Lung (tissue), 12 donors: Measurements from ENCODE around the gene RNF208. TPM values are rescaled to one million over a fixed set of nuclear protein-coding genes. Genes with fewer than 3 reads are reported as not detected.

Source experiments
- ATAC-seq: fragments of 200-7000 bp; cut with Tn5 transposase; one replicate; pipeline ENCODE4 v1.9.1; 2020; ENCODE audit warnings: moderate number of reproducible peaks; ENCODE audit not compliant: insufficient read depth, low FRiP score
- DNase-seq, 3 donors: peaks; one replicate each; pipeline ENCODE4 v3.0.0-alpha.2; 2013 to 2017
- H3K27ac ChIP-seq, 2 donors: one replicate each; pipeline ENCODE4 v1.5.1; 2013; ENCODE audit warnings: mild to moderate bottlenecking in 2 of 2, moderate library complexity in 2 of 2, control low read depth in 1 of 2, inconsistent platforms in 1 of 2, low read depth in 1 of 2, low read length in 1 of 2
- H3K27me3 ChIP-seq, 3 donors: one replicate each; pipeline ENCODE4 v1.5.1; 2013; ENCODE audit warnings: low read length in 2 of 3; ENCODE audit not compliant: control insufficient read depth in 3 of 3, insufficient read depth in 3 of 3
- H3K36me3 ChIP-seq, 4 donors: one replicate each; pipeline ENCODE4 v1.5.1; 2013; ENCODE audit warnings: low read length in 4 of 4, mild to moderate bottlenecking in 1 of 4, moderate library complexity in 1 of 4; ENCODE audit not compliant: control insufficient read depth in 4 of 4, insufficient read depth in 4 of 4
- H3K4me1 ChIP-seq, 5 donors: one replicate each; pipeline ENCODE4 v1.5.1; 2013; ENCODE audit warnings: low read length in 5 of 5, mild to moderate bottlenecking in 2 of 5, moderate library complexity in 1 of 5; ENCODE audit not compliant: control insufficient read depth in 5 of 5, insufficient read depth in 5 of 5
- H3K4me3 ChIP-seq: one replicate; pipeline ENCODE4 v1.5.1; 2013; ENCODE audit warnings: mild to moderate bottlenecking, control low read depth, moderate library complexity
- H3K9ac ChIP-seq, 2 donors: one replicate each; pipeline ENCODE4 v1.5.1; 2013; ENCODE audit warnings: low read length in 2 of 2, control low read depth in 1 of 2; ENCODE audit not compliant: insufficient read depth in 1 of 2
- H3K9me3 ChIP-seq, 4 donors: one replicate each; pipeline ENCODE4 v1.5.1; 2013; ENCODE audit warnings: low read length in 3 of 4, mild to moderate bottlenecking in 1 of 4, moderate library complexity in 1 of 4; ENCODE audit not compliant: control insufficient read depth in 4 of 4, insufficient read depth in 3 of 4
- CTCF ChIP-seq: IDR thresholded peaks from 2 replicates; pipeline ENCODE4 v1.5.1; 2012; ENCODE audit warnings: mild to moderate bottlenecking; ENCODE audit errors: control extremely low read depth, extremely low read depth
- WGBS, 2 donors: extraction: QIAGEN DNeasy Blood & Tissue Kit; methylation state at CpG; one replicate each; pipeline ENCODE4 v1.1.7; 2013; 5-methylcytosine and 5-hydroxymethylcytosine counted together
- polyA plus RNA-seq, 2 donors: library from polyadenylated mRNA; stranded (reverse); fragments of 200-250 nt; gene quantifications; one replicate each; pipeline ENCODE4 v1.2.1, GENCODE V29; 2013
- total RNA-seq, 2 donors: library from RNA; depleted of rRNA in 1 of 2; stranded (reverse); fragments of >200 nt in 1 of 2; gene quantifications; one replicate each; pipeline ENCODE4 v1.2.1, GENCODE V29; 2014 to 2021
- donor health status: control.
- donor health status: control.
- donor health status: Bipolar disorder and iron deficiency.
- donor health status: healthy.
- donor health status: DM: yes; HTN: yes; CAD: no.

The RNF208 gene
- total and polyA plus RNA-seq, 4 donors = 1.7 to 12.0 (median 5.3) TPM

- DNase-seq = no peak
- peaks cover 0 to 11% (median 9%) of the 10 kb centered on the region in 5 donors for H3K4me1 ChIP-seq
- TF ChIP-seq CTCF = no peak
- peak overlapping the region in 1 of 2 donors; percentile 89 for H3K27ac ChIP-seq
- 65 to 78% methylated on average over 18 of the region's 18 CpGs for WGBS, 2 donors
- H3K36me3 ChIP-seq = no peaks in the 10 kb centered on the region
- ATAC-seq = no peak
- no peak overlapping the region for H3K9ac ChIP-seq
- H3K27me3 ChIP-seq = peaks cover 0 to 6% (median 0%) of the 10 kb centered on the region in 3 donors
- peaks cover 0 to 3% (median 0%) of the 10 kb centered on the region in 4 donors for H3K9me3 ChIP-seq
- no peak overlapping the region for H3K4me3 ChIP-seq
These were observed 4.5 kb upstream of the RNF208 start for GRCh38 chr9:137226338-137227053.

- peaks cover 0 to 5% (median 0%) of the 10 kb centered on the region in 3 donors for H3K27me3 ChIP-seq
- peaks cover 0 to 11% (median 9%) of the 10 kb centered on the region in 5 donors for H3K4me1 ChIP-seq
- TF ChIP-seq CTCF = no peak
- peak overlapping the region in 1 of 2 donors; percentile 89 for H3K27ac ChIP-seq
- no peak overlapping the region for H3K9ac ChIP-seq
- 83 to 84% methylated on average over 21 of the region's 21 CpGs for WGBS, 2 donors
- ATAC-seq = no peak
- H3K36me3 ChIP-seq = no peaks in the 10 kb centered on the region
- no peak overlapping the region for H3K4me3 ChIP-seq
- H3K9me3 ChIP-seq = peaks cover 0 to 3% (median 0%) of the 10 kb centered on the region in 4 donors
- no peak for DNase-seq
These were observed 3.8 kb upstream of the RNF208 start for GRCh38 chr9:137225699-137226331.

- DNase-seq = no peak
- TF ChIP-seq CTCF = no peak
- Histone ChIP-seq H3K36me3 (no peaks in the 10 kb centered on the region), H3K9me3 (peaks cover 0 to 3% (median 0%) of the 10 kb centered on the region in 4 donors), H3K27me3 (no peaks in the 10 kb centered on the region), H3K27ac (peak within 1 kb of the TSS; percentile 93 to 96), H3K4me3 (peak within 1 kb of the TSS; percentile 73), H3K4me1 (peaks cover 0 to 11% (median 9%) of the 10 kb centered on the region in 5 donors), H3K9ac (peak within 1 kb of the TSS; percentile 49 to 80)
- 53 to 54% methylated on average over 18 to 23 of the region's 23 CpGs for WGBS, 2 donors
- no peak for ATAC-seq
These were observed 3.0 kb upstream of the RNF208 start, which contains the start of gene CYSRT1 for GRCh38 chr9:137224830-137225694. Gene CYSRT1, plus strand, starts transcription at chr9:137225174. Its CDS starts 448 bp downstream, at chr9:137225622.
